Measurements from ENCODE around the gene ZNRF2. TPM values are rescaled to one million over a fixed set of nuclear protein-coding genes. Genes with fewer than 3 reads are reported as not detected.

ZNRF2 gene
- total and polyA plus RNA-seq, 10 of the 15 experiments (the other 5 are each of a cell fraction or from before 2014, with no cell fraction given), result 1.2 to 20.4 (median 9.5) TPM

DNA sequence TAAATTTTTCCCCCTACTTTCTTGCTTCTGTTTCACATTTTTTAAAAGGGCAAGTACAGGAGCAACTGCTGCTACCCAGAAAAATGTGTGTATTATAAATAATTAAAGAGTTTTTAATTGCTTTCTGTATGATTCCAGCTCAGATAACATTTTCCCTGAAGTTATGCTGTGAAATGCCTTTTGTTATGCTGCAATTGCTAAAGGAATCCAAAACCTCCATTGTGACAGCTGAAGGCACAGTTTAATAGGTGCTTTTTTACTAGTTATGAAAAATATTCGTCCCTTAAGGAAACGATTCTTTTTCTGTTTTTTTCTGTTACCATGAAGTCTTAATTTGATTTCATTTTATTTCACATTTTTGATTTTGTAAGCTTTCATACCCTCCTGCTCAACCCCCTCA lies 83.2 kb downstream of the ZNRF2 start (continued):
- no peak for TF ChIP-seq EP300 (IDR thresholded peaks at IDR 0.05; ENCODE audit: borderline replicate concordance in 1 of 2, control insufficient read depth in 1 of 2, low read depth in 2 of 2, low read length in 2 of 2)
- no peak for TF ChIP-seq MYC (IDR thresholded peaks at IDR 0.05; ENCODE audit: insufficient read depth, insufficient read length, insufficient replicate concordance, low read length, severe bottlenecking)
- no peak for TF ChIP-seq MEF2A (IDR thresholded peaks at IDR 0.05; ENCODE audit: insufficient read depth, low read depth, low read length)
- no peak for TF ChIP-seq CREM (IDR thresholded peaks at IDR 0.05; ENCODE audit: low read depth)
- no peak for TF ChIP-seq SIX5 (IDR thresholded peaks at IDR 0.05; ENCODE audit: low read depth, low read length, severe bottlenecking)
- no peak for TF ChIP-seq CBX5 (IDR thresholded peaks at IDR 0.05; ENCODE audit: low read depth)
- no peak for TF ChIP-seq IKZF1 (conservative IDR thresholded peaks at IDR 0.05)
- TF ChIP-seq CHD2 (IDR thresholded peaks at IDR 0.05; ENCODE audit: borderline replicate concordance, low read depth, low read length), result no peak

DNA sequence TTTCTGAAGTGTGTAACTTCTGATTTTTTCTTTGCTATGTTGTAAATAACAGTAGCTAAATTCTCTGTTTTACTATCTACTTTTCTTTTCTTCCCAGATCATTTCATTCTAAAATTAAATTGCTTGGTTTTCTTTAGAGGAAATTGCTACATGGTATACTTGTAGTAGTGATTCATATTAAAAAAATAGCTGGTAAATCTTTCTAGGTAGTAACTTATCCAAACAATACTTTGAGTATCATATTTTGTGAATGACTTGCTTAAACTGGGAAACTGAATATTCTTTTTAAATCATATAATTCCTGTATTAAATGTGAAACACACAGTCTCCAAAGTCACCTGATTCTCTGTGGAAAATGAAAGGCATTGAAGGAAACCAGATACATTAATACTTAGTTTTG lies 85.5 kb downstream of the ZNRF2 start:
- POLR2A ChIA-PET, result interaction anchor here (1.3 kb wide), 1 partner anchor 42 kb away, joined by 3 read pairs; no protein-coding TSS in a partner anchor
- H3K27ac ChIP-seq (ENCODE audit: control insufficient read depth, insufficient read depth), result no peak overlapping the region
- SMC1A ChIA-PET (ENCODE audit: uncharacterized antibody, unreplicated experiment), result interaction anchor here (0.6 to 1.4 kb wide), 4 partner anchors 8 to 22 kb away, joined by 3 to 5 read pairs (median 4); no protein-coding TSS in a partner anchor
- intact Hi-C loops (cut with micrococcal nuclease; ENCODE audit: unreplicated experiment), result no loop called here
- no peaks in the 10 kb centered on the region for H3K79me2 ChIP-seq (ENCODE audit: control insufficient read depth, insufficient read depth, low read length)
- H3K36me3 ChIP-seq (ENCODE audit: control insufficient read depth in 2 of 2, insufficient read depth in 2 of 2, low read length in 1 of 2), result peaks cover 0 to 5% of the 10 kb centered on the region in 2 experiments; a peak in 3 of 4 replicates
- H4K20me1 ChIP-seq (ENCODE audit: control insufficient read depth, insufficient read depth), result no peaks in the 10 kb centered on the region
- no peak overlapping the region for H3K9ac ChIP-seq (ENCODE audit: control insufficient read depth, insufficient read depth, low read length)
- no peaks in the 10 kb centered on the region for H3K4me1 ChIP-seq (ENCODE audit: control insufficient read depth, insufficient read depth, low read length)
- TF ChIP-seq FOXK2 (IDR thresholded peaks at IDR 0.05) (no peak), KLF5 (IDR thresholded peaks at IDR 0.05; ENCODE audit: partially characterized antibody) (no peak), SIN3A (IDR thresholded peaks at IDR 0.05; ENCODE audit: low read depth, low read length) (no peak), BRCA1 (IDR thresholded peaks at IDR 0.05; ENCODE audit: low read depth, low read length) (no peak)
- no peak overlapping the region for H3K4me3 ChIP-seq
- CTCF ChIA-PET, result interaction anchor here (1.6 kb wide), 1 partner anchor 94 kb away, joined by 7 read pairs; no protein-coding TSS in a partner anchor
- no peak for FAIRE-seq
- in situ Hi-C loops (cut with MboI), result no loop called here
- ATAC-seq, result no peak
- H3K27me3 ChIP-seq (replicated peaks in 1 of 2; ENCODE audit: control insufficient read depth in 2 of 2, insufficient read depth in 2 of 2, low read length in 1 of 2), result no peaks in the 10 kb centered on the region
- RAD21 ChIA-PET (ENCODE audit: unreplicated experiment), result interaction anchor here (0.7 kb wide), 1 partner anchor 24 kb away, joined by 4 read pairs; no protein-coding TSS in a partner anchor
- BruUV-seq (replicated peaks), result no TSS peak
- no peak overlapping the region for H2AFZ ChIP-seq (ENCODE audit: control insufficient read depth, low read depth, low read length)
- no peaks in the 10 kb centered on the region for H3K9me3 ChIP-seq (replicated peaks; ENCODE audit: control insufficient read depth, insufficient read depth, low read length)
- DNase-seq (ENCODE audit: low read depth, low spot score), result no peak
- no peak overlapping the region for H3K4me2 ChIP-seq (ENCODE audit: control insufficient read depth, insufficient read depth)

All from GM12878 (cell line).